Measurements from ENCODE around the gene PTGER2.

PTGER2 gene

GRCh38 chr14:52313903-52314594 lies at the start of gene PTGER2:
Gene PTGER2, plus strand, starts transcription at chr14:52314312. Its CDS starts 237 bp downstream, at chr14:52314549.
- peak; percentile 68 for DNase-seq

- DNase-seq, result peak; percentile 62
These were observed 48.9 kb upstream of the PTGER2 start for GRCh38 chr14:52265253-52265652.

DNA sequence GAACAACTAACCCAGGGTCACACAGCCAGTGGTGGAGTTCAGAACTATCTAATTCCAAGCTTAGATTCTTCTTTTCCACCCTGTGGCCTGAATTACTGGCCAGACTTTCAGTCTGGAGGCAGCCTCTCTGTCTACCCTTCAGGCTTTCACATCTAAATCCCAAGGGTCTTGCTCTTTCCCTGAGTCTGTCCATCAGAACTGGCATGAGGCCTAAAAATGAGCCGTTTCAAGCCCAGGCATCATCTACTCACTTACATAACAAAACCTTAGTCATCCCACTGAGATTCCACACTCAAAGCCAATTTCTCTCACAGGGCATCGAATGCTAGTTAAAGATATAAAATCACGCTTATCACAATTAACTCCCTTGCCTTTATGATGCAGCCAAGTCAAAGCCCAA lies 47.9 kb upstream of the PTGER2 start:
- no peak for DNase-seq

DNA sequence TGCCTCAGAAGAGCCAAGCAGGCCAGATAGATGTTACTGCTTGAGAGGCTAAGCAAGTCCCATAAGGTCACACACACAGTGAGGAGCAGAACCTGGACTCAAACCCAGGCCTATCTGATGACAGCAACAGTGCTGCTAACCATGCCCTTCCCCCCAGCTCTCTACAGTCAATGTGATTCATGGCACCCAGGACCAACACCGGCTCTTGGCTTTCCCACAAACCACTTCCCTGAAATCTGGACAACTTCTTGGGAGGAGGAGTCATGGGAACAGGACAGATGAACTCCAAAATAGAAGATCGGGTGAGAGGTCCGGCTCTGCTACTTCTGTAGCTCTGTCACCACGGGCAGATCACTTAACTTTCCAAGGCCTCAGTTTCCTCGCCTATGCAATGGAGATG lies 47.3 kb upstream of the PTGER2 start:
- DNase-seq, result peak; percentile 32

DNA sequence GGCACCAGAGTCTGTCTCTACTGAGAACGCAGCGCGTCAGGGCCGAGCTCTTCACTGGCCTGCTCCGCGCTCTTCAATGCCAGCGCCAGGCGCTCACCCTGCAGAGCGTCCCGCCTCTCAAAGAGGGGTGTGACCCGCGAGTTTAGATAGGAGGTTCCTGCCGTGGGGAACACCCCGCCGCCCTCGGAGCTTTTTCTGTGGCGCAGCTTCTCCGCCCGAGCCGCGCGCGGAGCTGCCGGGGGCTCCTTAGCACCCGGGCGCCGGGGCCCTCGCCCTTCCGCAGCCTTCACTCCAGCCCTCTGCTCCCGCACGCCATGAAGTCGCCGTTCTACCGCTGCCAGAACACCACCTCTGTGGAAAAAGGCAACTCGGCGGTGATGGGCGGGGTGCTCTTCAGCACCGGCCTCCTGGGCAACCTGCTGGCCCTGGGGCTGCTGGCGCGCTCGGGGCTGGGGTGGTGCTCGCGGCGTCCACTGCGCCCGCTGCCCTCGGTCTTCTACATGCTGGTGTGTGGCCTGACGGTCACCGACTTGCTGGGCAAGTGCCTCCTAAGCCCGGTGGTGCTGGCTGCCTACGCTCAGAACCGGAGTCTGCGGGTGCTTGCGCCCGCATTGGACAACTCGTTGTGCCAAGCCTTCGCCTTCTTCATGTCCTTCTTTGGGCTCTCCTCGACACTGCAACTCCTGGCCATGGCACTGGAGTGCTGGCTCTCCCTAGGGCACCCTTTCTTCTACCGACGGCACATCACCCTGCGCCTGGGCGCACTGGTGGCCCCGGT lies 46.4 kb upstream of the PTGER2 start, which contains the start of gene PTGDR:
TSS of gene PTGDR (plus strand) at position 198 of the 778 bp plus-strand sequence. CDS start at position 315, 117 bp downstream.
- DNase-seq, result no peak

DNA sequence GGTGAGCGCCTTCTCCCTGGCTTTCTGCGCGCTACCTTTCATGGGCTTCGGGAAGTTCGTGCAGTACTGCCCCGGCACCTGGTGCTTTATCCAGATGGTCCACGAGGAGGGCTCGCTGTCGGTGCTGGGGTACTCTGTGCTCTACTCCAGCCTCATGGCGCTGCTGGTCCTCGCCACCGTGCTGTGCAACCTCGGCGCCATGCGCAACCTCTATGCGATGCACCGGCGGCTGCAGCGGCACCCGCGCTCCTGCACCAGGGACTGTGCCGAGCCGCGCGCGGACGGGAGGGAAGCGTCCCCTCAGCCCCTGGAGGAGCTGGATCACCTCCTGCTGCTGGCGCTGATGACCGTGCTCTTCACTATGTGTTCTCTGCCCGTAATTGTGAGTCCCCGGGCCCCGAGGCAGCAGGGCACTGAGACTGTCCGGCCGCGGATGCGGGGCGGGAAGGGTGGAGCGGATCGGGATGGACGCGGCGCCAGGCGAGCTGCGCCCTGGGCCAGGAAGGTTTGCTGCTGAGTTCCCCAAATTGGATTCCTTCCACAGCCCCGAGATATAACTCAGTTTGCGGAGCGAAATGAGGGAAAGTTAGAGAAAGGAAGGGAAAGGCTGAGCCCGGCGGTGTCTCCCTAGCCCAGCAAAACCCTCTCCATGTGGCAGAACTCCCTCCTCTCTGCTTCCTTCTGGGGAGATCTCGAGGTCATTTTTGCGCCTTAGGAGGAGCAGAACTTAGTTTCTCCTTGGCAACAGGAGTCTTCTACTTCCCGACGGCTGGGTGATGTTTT lies 45.6 kb upstream of the PTGER2 start:
- DNase-seq, result no peak

DNA sequence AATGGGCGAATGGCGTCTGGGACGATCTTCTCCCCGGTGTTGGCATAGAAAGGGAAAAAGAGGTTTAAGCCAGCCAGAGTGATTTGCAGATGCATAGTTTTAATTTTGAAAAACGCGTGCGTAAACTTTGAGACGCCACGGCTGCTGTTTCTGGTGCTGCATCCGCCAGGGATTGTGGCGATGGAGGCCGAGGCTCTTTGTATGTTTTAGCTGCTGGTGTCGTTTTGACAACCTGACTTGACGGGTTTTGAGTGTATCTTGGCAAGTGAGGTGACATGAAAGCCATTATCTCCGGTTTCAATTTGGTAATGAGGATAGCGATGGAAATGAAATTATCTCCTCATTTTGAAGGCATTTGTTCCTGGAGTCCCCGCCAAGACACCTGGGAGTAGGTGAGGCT lies 45.0 kb upstream of the PTGER2 start:
- no peak for DNase-seq

DNA sequence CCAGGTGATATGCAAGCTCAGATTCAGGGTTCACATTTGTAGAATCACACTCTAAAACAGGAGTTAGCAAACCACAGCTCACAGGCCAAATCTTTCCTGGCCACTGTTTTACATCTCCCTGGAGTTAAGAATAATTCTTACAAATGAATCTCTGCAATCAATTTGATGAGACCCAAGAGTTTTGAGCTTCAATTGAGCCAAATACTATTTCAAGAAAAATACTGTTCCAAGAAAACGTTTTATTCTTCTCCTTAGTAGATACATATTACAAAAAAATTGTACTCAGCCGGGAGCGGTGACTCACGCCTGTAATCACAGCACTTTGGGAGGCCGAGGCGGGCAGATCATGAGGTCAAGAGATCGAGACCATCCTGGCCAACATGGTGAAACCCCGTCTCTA lies 44.1 kb upstream of the PTGER2 start:
- DNase-seq, result no peak

- no peak for DNase-seq
These were observed 42.6 kb upstream of the PTGER2 start for GRCh38 chr14:52271538-52271937.

DNA sequence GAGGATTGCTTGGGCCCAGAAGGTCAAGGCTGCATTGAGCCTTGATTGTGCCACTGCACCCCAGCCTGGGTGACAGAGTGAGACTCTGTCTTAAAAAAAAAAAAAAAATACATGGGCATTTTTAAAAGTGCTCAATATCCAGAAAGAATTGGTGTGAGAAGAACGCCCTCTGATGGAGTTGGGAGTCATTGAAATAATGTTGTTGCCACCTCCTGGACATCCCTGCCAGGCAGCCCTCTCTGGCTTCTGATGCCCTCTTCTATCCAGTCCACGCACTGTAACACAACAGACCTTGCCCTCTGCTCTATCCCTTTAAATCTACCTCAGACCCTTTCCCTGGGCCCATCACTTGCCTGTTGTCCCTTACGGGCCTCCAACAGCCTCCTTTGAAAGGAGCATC lies 41.7 kb upstream of the PTGER2 start:
- DNase-seq, result peak; percentile 42

DNA sequence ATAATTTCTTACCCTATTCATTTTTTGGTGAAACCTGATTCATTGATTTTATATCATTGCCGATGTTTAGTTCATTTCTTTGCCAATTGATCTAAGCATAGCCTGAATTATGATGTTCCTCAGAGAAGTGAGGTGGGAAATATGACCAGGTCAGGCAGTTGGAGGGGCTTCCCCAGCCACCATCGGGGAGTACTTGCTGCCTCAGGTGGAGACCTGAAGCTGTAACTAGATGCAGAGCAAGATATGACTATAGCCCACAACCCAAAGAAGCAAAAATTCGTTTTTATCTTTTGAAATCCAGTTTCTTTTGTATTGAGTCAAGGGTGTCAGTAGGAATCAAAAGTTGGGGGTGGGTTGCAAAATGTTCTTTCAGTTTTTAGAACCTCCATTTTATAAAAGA lies 38.7 kb upstream of the PTGER2 start:
- DNase-seq, result no peak

DNA sequence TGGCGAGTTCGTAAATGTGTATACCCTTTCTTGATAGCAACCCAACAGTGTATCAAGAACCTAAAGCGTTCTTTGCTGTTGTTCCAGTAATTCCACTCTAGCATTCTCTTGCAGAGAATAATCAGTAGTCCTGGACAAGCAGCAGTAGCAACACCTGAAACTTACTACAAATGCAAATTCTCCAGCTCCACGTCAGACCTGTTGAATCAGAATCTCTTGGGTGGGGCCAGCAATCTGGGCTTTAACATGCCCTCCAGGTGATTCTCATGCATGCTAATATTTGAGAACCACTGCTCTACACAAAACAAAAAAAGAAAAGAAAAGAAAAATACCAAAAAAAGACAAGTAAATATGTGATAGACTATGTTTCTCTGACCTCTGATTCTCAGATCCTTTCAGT lies 36.6 kb upstream of the PTGER2 start:
- no peak for DNase-seq

DNA sequence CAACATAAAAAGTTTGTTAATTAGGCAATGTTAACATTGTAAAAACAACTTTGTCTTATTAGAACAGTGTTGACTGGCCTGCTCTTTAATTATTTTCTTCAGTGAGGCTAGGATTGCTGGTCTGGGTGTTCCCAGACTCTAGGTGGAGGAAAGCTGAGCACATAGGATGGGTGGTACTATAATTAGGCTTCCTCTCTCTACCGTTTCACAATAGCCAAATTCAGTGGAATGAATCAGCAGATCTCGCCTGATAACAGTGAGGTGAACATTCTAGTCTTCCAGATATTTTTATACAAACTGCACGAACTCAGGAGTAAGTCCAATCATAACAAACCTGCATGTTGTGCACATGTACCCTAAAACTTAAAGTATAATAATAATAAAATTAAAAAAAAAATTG lies 34.7 kb upstream of the PTGER2 start:
- no peak for DNase-seq

DNA sequence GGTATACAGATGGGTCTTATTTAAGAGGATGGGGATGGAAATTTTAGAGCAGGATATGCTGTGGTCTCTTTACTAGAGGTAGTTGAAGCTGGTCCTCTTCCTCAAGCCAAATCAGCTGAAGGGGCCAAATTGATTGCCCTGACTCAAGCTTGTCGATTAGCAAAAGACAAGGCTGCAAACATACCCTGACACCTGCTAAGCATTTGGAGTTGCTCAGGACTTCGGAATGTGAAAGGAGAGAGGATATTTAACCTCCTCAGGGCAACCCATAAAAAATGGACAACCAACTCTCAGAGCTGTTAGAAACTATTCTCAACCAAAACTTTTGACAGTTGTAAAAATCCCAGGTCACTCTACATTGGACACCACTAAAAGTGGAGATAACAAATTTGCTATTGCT lies 31.0 kb upstream of the PTGER2 start:
- DNase-seq, result no peak

DNA sequence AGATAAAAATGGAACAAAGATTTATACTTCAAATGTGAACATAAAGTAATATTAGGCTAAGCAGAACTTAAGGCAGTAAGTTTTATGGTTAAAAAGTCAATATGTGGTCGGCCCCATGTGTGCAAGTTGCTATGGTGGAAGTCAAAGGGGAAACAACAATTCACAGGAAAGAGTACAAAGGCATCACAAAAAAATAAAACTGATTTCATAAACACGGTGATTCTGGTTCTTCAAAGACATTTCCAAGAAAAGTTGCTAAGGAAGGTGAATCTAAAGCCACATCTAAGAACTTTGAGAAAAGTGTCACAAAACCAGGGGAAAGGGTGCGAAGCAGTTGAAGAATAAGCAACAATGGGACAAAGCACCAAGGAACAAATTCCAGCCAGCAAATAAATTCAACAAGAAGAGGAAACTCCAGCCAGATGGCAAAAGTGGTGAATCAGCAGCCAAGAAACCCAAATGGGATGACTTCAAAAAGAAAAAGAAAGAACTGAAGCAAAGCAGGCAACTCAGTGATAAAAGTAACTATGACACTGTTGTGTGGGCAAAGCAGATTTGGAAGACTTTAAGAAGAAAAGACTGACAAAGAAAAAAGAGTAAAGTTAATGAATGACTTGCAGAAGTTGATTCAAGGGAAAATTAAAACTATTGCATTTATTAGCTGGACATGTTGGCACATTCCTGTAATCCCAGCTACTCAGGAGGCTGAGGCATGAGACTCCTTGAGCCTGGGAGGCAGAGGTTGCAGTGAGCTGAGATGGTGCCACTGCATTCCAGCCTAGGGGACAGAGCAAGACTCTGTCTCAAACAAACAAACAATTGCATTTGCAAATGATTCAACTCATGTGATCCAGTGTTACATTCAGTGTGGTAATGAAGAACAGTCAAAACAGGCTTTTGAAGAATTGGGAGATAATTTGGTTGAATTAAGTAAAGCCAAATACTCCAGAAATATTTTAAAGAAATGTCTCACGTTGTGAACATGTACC lies 27.2 kb upstream of the PTGER2 start:
- no peak for DNase-seq

DNA sequence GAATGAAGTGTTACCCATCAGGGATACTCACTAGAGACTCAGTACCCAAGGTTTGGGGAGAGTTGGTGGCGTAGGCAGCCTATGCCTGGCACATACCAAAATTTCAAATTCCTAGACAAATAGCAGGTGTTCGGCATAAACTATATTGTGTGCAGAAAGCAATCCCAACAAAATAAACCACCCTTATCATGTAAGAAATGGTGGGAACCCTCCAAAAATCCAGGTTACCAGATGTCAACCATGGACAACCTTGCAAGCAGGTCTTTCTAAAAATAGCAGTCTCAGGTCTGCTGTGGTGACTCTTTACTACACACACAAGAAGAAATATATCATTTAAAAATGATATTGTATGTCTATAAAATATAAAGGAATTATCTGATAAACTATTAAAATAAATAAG lies 17.7 kb upstream of the PTGER2 start:
- DNase-seq, result no peak

DNA sequence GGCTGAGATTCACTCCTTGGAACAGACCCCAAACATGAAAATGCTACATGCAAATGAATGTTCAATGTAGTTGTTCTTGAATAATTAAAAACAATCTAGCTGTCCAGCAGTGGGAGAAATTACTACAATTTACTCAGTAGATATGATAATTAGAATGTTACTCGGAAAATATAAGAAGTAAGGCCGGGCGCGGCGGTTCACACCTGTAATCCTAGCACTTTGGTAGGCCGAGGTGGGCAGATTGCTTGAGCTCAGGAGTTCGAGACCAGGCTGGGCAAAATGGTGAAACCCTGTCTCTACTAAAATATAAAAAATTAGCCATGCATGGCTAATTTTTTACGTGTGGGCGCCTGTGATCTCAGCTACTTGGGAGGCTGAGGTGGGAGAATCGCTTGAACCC lies 15.3 kb upstream of the PTGER2 start:
- DNase-seq, result no peak

GRCh38 chr14:52299692-52300278 lies 14.3 kb upstream of the PTGER2 start:
- DNase-seq, result peak; percentile 70

DNA sequence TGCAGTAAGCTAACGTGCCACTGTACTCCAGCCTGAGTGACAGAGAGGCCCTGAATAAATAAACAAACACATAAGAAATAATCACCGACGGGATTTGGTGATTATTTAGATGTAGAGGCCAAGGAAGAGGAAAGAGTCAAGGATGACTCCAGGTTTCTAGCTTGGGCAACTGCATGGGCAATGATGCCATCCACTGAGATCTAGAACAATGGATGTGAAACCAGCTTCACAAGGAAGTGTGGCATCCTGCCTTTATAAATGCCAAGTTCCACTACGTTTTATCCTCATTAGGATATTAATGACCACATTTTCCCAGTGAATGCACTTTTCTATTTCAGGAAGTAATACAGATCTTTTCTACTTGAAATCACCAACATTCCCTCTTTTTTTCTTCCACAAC lies 10.9 kb upstream of the PTGER2 start:
- no peak for DNase-seq

DNA sequence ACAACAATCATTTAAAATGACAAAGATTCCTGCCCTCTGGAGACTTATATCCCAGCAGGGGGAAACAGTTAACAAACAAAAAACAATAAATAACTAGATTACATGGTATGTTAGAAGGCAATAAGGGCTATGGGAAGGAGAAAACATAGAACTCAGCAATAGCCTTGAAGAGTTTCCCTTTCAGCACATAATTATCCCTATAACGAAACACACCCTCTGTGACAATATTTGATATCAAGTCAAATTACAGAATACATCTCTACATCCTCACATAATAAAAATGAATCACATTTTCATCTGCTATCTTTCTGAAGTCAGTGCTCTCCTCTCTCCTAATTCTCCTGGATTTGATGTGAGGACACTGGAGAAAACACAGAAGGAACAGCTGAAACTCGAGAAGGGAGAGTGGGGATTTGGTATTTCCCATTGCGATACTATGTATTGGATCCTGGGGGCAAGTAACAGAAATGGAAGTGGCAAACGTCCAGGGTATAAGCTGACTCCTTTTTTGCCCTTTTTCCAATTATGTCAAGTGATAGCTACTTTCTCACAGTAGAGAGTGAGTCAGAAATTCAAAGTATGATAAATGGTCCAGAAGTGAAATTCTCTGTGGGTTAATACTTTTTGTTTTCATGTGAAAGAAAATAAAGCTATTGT lies 9.7 kb upstream of the PTGER2 start:
- no peak for DNase-seq

DNA sequence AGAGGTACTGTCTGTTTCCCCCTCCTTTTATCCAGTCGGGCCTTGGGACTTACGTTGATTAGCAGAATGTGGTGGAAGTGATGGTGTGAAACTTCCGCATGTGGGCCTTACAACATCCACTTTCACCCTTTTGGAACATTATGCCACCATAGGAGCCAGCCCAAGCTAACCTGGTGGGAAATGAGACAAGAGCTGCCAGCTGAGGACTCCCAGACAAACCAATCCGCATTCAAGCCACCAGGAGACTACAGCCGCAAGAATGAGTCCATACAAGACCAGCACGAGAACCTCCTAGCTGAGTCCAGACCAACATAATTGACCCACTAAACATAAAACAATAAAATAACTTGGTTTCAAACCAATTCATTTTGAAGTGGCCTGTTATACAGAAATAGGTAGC lies 9.1 kb upstream of the PTGER2 start:
- DNase-seq, result no peak

Measured in MV-4-11 (cell line).